Limb (tissue), 2 donors: ENCODE measurements around the gene PLLP.

Source experiments
- DNase-seq, 2 donors: peaks; one replicate each; pipeline ENCODE4 v3.0.0-alpha.2; 2016; ENCODE audit errors: extremely low spot score in 2 of 2

PLLP gene

GRCh38 chr16:57225978-57226377 is 58.5 kb downstream of the PLLP start:
- DNase-seq, result no peak

- no peak for DNase-seq
These were observed 59.7 kb downstream of the PLLP start for GRCh38 chr16:57224651-57225335.

- no peak for DNase-seq
These were observed 61.4 kb downstream of the PLLP start for GRCh38 chr16:57223057-57223456.

GRCh38 chr16:57216968-57217367 is 67.5 kb downstream of the PLLP start:
- no peak for DNase-seq

GRCh38 chr16:57213462-57213861 is 71.0 kb downstream of the PLLP start:
- DNase-seq, result no peak

GRCh38 chr16:57209780-57210179 is 74.7 kb downstream of the PLLP start:
- no peak for DNase-seq

GRCh38 chr16:57208926-57209325 is 75.5 kb downstream of the PLLP start:
- no peak for DNase-seq
